Stimulated activated CD8-positive, alpha-beta memory T cell treated with anti-CD3 and anti-CD28 coated beads, Interleukin-2, amount 100 ng/mL, for 1 hour (primary cell): ENCODE data around the gene KLF1.
"Not testable (repeated sequence)": the region's sequence is repeated elsewhere in the genome, so short reads cannot be mapped to it uniquely, and the experiment has no call there.

Source experiments
- DNase-seq, 2 donors: peaks; one replicate each; pipeline ENCODE4 v3.0.0-alpha.2; 2020; ENCODE audit warnings: low read depth in 2 of 2

The KLF1 gene

DNA sequence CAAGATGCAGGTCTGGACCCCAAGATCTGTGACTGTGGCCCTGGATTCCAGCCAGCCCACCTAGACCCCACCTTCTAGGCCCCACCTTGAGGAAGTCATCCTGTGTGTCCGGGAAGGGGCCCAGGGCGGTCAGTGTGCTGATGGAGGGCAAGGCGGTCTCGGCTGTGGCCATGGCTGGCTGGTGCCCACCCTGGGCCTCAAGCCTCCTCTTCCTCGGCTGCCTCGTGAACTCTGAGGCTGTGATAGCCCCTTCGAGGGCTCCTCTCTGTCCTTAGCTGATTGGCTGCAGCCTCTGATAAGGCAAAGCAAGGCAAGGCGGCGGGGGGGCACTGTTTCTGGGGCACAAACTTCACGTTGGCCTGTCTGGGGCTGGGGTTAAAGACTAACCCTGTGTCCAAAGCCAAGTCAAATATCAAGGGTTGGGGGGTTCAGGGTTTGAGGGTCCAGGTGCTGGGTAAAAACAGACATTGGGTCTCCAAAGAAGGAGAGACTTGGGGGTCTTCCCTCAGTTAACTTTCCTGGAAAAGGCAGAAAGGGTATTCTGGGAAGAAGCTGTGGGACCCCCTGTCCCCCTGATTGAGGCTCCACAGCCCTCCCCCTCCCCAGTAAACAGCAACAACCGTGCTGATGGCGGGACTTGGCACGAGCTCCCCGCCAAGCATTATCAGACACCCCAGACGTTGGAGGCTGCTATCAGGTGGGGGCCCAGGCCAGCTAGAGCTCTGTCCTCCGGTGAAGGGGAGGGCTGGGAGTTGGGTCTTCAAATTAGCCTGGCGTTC lies at the start of gene KLF1:
KLF1 (minus strand) TSS at position 233 of the 779 bp plus-strand sequence; CDS start at position 172, 61 bp downstream.
- no peak for DNase-seq

DNA sequence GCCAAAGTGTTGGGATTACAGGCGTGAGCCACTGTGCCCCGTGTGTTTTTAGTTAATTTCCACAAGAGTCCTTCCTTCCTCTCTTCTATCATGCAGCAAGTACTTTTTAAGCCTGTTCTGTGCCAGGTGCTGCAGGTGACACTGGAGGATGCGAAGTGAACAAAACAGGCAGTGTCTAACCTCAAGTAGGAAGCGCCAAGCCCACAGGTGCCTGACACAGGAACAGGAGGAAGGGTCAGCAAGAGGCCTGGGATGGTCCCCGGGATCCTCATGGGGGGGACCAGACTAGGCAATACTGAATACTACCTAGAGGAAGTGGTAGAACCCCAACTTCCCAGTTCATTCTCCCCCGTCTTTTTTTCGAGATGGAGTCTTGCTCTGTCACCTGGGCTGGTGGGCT lies 49.6 kb upstream of the KLF1 start:
- DNase-seq = no peak

DNA sequence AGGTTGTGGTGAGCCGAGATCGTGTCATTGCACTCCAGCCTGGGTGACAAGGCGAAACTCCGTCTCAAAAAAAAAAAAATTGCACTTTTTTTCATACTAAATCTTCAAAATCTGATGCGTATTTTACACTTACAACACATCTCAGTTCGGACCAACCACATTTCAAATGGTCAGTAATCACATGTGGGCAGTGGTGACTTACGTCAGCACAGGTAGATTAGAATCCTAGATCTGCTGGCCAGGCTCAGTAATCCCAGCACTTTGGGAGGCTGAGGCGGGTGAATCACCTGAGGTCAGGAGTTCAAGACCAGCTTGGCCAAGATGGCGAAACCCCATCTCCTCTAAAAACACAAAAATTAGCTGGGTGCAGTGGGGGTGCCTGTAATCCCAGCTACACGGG lies 48.1 kb upstream of the KLF1 start:
- no peak for DNase-seq

DNA sequence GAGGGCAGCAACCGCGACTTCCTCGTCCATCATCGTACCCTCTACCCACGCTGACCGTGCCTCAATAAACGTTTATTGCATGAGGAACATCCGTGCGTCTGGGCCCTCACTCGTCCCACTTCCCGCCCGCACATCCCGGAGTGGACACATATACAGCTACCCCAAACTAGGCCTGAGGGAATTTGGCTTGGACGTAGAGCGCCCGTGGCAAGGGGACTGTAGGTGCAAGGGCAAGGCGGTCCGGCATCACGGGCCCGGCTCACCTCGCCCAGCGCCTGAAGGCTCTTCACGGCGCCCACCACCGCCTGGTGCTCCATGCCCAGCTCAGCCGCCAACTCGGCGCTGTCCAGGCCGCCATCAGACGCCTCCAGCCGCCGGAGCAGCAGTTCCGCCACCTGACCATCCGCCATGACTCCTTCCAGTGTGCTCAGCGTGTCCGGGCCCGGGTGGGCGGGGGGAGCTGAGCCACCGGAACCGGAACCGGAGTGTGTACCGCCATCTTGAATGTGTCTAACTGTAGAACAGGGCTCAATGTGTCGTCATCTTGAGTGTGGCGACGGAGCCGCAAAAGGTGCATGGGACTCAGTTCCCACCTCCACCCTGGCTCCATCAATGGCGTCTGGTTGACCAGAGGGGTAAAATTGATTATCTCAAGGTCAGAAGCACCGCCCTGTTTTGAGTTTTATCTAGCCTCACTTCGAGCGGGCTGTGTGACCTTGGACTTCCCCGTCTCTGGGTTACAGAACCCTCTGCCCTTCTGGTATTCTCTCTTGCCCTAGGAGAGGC lies 46.5 kb upstream of the KLF1 start, which contains the start of gene FARSA:
FARSA (minus strand) TSS at position 425 of the 786 bp plus-strand sequence; CDS start at position 410, 15 bp downstream.
- peak; percentile 68 to 81 for DNase-seq

DNA sequence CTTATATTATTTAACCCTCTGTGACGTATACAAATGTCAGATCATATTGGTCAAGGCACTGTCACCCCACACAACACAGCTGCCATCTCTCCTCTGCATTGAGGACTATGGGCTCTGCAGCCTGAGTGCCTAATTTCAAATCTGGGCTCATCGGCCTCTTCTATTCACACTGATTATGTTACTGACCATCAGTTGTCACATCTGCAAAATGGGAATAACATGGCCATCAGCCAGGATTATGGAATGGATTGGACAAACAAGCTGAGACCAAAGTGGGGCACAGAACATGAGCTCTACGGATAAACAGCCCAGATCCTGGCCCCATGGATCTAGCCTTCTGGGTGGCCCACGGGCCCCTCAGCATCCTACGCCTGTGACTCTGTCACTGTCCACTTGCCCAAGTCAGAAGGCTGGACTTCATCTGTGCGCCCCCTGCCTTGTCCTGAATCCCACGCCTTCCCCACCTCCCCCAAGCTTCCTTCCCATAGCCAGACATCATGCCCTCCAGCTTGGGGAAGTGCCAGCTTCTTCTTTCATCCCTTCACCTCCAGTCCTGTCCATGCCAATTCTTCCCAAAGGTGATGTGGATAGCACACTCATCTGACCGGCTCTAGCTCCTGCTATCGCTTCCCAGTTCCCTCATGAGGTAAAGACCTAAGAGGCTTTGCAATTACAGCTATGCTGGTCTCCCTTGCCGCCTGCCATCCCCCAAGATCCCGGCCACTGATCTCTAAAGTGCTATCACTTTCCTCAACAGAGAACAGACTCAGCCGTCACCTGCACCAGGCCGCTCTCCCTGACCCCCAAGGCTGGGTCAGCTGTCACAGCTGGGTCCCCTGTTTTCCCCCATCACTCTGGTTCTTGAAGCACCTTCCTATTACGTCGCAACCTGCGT lies 45.6 kb upstream of the KLF1 start:
- no peak for DNase-seq

DNA sequence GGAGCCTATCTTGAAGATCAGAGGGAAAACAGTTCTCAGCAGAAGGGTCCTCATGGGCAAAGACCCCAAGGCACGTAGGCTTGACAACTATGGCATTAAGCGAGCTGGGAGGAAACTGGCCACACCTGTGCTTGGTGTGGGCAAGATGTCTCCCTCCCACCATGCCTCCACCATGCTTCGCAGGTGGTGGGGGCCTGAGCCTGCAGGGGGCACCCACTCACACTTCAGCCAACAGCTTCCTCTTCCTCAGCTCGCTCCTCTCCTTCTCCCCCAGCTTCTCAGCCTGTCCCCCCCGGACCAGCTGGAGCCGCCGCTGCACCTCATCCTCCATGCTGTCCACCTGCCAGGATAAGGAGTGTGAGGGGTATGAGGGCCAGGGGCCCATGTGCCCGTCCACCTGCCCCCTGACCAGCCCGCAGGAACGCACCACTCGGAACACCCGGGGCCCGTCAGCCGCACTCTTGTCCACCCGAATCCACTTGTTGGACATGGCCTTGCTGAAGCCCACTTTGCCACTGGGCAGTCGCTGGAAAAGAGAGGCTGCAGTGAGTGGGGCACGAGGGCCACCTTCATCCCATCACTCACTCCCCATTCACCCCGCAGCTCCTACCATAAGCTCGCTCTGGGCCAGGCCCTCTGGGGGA lies 43.1 kb upstream of the KLF1 start:
- DNase-seq = no peak

DNA sequence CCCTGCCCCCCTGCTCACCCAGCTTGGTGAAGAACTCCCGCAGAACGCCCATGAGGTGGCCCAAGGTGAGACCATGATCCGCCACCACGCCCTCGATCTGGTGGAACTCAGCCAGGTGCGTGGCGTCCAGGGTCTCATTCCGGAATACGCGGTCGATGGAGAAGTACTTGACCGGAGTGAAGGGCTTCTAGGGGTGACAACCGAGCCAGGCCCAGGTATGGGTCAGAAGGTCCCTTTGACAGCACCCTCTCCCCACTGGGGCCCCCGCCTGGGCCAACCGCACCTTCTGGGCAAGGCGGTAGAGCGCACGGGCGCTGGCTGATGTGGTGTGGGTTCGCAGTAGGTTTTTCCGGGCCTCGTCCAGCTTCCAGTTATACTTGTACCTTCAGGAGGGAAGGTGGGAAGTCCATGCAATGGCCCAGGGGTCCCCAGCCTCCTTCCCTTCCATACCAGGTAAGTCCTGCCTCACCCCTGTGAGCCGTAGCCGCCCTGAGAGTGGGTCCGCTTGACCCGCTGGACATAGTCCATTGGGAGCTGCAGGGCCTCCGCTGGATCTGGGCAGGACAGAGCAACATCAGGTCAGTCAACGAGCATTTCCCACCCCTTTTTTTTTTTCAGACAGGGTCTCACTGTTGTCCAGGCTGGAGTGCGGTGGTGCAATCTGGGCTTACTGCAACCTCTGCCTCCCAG lies 37.8 kb upstream of the KLF1 start:
- no peak for DNase-seq

DNA sequence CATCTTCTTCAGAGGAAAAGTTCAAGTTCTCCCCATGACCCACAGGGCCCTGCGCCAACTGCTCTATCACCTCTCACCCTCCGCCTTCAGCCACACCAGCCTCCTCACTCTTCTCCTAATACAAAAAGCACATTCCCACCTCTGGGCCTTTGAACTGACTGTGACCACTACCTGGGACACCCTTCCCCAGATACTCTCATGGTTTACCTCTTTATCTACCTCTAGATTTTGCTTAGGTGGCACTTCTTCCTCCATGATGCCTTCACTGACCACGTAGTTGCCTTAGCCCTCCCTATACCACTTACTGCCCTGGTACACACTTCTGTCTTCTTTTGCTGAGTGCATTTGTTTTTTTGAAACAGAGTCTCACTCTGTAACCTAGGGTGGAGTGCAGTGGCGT lies 36.0 kb upstream of the KLF1 start:
- DNase-seq = no peak

DNA sequence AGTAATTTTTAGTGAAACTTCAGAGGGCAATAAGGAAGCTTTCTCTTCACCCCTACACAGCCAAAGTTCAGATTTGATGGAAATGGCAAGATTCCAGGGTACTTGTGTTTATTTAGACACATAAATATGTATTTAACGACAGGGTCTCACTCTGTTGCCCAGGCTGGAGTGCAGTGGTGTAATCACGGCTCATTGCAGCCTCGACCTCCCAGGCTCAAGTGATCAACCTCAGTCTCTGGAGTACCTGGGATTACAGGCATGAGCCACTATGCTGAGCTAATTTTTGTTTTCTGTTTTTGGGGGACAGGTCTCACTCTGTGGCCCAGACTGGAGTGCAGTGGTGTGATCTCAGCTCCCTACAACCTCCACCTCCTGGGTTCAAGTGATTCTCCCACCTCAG lies 34.0 kb upstream of the KLF1 start:
- DNase-seq = no peak

DNA sequence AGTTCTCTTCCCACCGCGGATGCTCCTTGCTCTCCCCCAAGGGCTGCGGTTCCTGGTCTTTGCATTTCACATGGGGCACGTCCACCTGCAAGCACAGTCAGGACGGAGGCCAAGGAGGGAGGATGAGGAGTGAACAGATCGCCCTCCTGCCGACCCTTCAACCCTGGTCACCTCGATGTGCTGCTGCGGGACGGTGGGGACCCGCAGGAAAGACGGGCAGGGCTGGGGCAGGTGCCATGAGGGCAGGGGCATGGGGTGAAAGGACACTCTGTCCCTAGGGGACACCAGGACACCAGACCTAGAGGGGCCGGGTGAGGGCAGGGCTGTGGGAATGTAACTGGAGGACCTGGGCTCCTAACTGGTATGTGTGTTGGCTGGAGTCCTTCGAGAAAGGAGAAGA lies 31.3 kb upstream of the KLF1 start:
- DNase-seq = no peak

DNA sequence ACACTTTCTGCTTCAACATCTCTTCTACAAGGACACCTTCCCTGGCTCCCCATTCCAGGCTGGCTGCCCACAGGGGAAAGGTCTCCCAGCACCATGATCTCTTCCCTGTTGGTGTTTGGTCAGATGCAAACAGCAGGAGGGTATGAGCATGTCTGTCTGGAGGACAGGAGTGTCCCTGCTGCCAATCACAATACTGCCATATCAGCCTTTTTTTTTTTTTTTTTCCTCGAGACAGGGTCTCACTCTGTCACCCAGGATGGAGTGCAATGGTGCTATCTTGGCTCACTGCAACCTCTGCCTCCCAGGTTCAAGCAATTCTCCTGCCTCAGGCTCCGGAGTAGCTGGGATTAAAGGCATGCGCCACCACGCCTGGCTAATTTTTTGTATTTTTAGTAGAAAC lies 28.9 kb upstream of the KLF1 start:
- DNase-seq = not testable (repeated sequence)

DNA sequence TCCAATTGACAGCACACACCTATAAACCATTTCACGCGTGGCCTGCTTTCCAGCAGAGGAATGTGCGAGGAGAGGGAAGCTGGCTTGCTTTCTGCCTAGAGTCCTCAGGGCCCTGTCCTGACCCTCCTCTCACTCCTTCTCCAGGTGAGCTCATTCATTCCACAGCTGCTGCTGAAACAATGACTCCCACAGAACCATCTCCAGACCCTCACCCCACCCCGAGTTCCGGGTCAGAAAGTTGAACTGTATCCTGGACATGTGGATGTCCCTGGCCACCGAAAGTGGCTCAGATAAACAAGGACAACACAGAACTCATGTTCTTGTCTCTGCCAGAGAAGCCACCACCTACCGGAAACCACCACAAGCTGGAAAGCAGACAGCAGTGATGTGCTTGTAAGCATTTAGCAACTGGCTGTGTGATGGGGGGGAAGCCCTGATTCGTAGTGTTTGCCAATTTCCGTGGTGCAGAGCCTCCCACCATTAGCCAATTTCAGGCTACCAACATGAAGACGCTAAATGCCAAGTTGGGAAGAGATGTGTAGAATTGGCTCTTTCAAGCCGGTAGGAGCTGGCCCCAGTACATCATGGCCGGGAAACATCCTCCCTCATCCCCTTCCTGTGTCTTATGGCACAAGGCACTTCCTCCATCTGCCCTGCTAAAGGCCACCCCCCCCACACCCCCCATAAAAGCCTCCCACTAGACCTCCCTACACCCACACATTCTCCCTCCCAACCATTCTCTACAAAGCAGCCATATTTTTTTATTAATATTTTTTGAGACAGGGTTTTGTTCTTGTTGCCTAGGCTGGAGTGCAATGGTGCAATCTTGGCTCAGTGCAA lies 27.1 kb upstream of the KLF1 start:
- peak in 1 of 2 donors; percentile 19 for DNase-seq

DNA sequence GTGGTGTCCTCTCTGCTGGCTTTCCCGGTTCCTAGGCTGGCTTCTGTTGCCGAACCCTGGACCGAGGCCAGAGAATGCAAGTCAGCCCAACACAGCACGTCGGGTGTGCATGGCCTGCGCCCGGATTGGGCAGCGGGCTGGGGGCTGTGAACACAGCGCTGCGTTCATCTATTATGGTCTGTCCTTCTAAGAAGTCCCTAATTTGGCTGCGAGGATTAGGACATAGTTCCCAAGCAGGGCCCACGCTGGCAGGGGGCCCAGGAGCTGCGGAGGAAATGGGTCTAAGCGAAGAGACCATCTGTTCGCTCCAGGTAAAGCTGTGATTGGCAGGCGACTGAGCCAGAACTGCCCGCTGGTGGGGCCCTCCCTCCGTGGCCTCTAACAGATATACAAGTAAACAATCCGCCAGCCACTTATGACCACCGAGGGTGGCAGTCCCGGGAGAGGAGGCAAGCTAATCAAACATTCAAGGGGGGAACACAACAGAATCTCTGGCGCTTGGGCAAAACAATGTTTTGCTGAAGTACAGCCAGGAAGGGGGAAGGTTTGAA lies 26.1 kb upstream of the KLF1 start:
- DNase-seq = no peak

DNA sequence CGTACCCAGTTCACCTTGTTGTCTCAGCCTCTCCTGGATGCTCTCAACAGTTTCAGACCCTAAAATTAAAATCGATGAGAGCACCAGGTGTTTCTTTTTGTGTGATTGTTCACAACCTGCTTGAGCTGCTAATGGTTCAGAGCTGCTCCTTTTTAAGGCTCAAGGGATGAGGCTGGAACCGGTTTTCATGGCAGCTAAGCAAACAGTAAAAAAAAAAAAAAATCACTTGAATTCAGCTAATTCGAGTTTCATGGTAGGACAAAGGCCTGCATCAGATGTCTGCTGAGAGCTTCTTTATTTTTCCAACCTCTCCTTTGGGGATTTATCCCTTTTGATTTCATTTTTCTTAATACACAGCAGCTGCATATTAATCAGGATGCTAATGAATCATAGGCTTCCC lies 25.6 kb upstream of the KLF1 start:
- DNase-seq = no peak

DNA sequence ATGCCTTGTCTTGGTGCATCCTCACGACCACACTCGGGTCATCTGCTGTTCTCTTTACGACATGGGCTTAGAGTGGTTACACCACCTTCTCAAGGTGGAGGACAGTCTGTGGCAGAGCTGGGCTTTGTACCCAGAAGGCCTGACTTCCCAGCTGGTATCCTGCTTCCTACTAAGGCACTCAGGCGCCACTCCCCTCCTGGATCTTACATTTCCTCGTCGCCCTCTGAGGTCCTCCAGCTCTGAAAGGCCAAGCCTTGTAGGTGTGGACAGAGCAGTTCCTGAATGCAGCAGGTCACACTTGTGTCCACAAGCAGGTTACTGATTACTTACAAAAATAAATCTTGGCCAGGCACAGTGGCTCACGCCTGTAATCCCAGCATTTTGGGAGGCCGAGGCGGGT lies 20.2 kb upstream of the KLF1 start:
- DNase-seq = no peak

DNA sequence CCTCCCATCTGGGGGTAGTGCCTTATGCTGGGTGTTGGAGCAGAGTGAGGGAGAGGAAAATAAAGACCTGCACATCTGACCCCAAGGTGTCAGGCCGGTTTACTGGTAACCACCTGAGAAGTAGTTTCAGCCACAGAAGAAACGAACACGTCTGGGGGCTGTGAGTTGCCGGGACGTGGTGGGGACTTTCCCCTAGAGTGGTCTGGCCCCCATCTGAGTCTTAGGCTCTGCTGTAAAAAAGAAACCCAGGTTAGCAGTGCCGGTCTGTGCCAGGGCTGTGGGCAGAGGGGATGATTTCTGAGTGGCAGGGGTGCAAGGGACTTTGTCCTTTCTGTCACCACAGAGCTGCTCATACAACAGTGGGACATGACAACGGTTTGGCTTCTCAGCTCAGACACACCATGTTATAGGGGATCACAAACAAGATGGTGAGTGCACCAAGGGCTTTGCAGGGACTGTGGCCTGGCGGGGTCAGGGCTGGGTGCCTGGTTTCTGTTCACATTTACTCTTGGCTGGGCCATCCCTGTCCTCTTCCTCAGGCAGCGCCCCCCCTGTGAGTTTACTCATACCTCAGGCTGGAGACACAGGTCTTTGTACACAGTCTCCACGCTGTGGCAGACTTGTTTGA lies 13.0 kb upstream of the KLF1 start:
- no peak for DNase-seq

DNA sequence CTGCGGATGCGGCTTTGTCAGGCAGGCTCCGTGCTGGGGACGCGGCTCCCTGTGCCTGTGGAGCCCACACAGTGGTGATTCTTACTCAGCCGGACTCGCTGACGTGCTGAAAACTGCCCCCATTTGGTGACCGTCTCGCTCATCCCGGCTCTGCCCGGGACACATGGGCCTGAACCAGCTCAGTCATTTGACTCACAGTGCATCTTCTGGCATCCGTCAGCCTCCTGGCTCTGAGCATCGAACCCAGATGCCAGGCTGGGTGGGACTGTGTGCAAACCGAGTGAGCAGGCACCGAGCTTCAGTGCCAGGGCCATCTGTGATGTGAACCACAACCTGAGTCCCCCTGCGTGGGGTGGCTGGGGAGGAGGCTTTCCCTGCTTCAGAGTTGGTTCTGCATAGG lies 9.5 kb upstream of the KLF1 start:
- no peak for DNase-seq

DNA sequence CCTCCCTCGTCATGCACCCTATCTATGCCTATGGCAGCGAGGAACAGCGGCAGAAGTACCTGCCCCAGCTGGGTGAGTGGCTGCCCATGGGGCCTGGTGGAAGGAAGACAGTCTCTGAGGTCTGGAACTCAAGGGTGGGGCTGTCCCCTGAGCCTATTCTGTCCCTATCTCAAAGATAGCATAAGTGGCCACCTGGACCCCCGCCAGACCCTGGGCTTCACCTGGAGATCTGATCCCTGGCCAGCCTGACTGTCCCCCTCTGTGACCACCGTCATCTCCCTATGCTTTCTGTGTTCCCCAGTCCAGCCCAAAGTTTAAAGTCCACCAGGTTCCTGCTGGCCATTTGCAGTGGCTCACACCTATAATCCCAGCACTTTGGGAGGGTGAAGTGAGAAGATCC lies 6.6 kb upstream of the KLF1 start:
- DNase-seq = no peak

DNA sequence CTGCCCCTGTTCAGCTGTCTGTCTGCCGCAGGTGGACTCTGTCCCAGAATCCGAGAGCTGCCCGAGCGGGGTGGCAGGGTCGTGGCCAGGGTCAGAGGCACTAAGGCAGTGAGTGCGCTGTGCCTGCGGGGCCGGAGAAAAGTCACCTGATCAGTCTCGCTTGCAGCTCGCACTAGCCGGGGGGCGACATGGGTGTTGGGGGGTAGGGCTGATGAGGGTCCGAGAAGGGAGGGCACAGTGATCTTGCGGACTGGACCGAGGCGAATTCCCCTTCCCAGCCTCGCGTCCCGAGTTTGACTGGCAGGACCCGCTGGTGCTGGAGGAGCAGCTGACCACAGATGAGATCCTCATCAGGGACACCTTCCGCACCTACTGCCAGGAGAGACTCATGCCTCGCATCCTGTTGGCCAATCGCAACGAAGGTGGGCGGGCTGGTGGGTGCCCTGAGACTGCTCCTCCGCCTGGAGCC lies 4.6 kb upstream of the KLF1 start:
- no peak for DNase-seq
